ENCODE results near the gene ASTN1. TPM values are rescaled to one million over a fixed set of nuclear protein-coding genes. Genes with fewer than 3 reads are reported as not detected.
A peak's percentile ranks its signal among the peaks of the same experiment; 100 is the strongest.
"Not testable (repeated sequence)": the region's sequence is repeated elsewhere in the genome, so short reads cannot be mapped to it uniquely, and the experiment has no call there.

Gene ASTN1
- polyA plus RNA-seq, 1 donor, result 6.4 TPM

DNA sequence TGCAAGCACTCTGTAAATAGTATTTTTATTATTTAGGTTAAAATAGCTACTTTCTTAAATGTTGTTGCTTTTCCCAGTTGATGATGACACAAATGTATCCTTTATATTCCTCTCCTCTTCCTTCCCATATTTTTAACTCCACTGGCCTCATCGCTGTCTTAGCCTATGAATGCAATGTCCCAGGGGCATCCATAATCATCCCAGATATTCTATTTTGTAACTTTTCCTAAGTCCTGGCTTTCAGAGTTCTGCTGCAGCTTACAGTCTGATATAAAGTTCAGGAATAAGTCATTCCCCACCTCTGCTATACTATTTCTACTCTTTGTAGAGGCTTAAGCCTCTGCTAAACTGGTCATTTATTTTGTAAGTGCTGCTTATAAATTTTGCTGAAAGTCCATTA, 58.3 kb downstream of the ASTN1 start:
- peak; percentile 19 for DNase-seq

DNA sequence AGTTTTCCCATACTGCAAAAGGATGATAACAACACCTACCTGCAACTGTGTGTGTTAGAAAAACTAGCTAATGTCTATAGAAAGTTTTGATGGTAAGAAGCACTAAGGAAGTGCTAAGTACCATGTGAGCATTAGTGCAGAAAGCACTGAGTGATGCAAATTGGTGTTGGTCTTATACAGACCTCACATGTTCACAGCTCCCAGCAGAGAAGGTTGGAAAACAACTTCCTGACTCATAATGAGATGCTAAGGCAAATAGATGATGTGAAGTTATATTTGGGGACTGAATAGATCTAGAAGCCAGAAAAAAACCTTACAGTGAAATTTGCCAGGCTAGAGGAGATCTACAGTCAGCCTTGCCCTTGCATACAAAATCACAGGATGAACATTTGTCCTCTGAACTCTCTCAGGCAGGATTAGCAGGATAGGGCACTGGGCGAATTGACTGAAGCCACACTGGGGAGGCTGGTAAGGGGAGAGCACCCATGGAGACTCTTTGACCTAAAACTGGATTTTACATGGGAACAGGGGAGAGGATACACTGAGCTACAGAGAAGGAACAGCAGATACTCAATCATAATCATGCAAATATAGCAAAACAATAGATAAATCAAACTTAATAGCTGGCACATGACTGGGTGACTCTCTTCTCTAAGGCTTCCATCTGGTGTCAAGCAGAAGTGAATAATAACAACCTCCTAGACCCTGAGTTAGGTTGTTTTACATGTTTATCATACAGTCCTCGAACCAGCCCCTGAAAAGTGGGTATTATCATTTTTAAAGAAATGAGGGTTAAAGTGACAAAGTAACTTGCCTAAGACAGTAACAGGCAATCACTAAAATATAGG, 61.3 kb downstream of the ASTN1 start:
- DNase-seq, result no peak

DNA sequence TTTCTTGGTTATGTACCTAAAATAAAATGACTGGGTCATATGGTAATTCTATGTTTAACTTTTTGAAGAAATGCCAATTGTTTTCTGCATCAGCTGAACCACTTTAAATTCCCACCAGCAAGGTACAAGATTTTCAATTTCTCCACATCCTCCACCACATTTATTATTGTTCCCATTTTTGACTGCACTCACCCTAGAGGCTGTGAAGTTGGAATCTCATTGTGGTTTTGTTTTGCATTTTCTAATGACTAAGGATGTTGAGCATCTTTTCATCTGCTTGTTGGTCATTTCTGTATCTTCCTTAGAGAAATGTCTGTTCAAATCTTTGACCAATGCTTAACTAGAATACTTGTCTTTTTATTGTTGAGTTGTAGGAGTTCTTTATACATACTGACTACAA, 72.5 kb downstream of the ASTN1 start:
- no peak for DNase-seq

DNA sequence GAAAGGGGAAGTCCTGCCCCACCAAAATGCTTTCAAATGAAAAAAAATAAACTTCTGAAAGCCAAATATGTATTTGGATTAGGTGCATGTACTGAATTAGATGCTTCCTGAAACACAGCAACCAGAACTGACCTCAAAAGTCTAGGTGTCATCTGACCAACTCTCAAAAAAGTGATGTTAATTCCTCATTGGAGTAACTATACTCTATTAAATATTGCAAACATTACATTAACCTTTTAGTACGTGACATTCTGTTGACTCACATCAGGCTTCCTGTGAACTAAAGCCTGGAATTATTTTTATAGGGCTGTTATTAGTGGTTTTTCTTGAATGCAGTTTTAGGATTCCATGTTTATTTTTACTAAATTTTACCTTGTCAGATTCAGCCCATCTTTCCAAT, 73.5 kb downstream of the ASTN1 start:
- DNase-seq, result no peak

DNA sequence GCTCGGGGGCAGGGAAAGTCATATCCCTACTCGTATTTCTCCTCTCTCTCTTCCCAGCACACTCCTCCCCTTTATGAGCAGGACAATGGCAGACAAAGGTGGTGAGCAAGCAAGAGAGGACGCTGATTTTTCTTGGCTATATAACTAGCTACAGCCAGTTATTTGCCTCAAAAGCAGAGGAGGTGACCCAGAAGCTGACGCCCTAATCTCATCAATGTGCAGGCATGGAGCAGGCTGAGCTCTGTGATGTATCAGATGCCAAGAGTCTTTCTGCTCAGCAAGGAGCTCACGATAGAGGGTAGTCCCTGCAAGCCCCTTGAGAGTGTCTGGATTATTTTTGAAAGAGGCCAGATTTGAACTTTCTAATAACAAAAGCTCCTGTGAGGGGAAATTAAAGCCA, 75.5 kb downstream of the ASTN1 start:
- DNase-seq, result no peak

DNA sequence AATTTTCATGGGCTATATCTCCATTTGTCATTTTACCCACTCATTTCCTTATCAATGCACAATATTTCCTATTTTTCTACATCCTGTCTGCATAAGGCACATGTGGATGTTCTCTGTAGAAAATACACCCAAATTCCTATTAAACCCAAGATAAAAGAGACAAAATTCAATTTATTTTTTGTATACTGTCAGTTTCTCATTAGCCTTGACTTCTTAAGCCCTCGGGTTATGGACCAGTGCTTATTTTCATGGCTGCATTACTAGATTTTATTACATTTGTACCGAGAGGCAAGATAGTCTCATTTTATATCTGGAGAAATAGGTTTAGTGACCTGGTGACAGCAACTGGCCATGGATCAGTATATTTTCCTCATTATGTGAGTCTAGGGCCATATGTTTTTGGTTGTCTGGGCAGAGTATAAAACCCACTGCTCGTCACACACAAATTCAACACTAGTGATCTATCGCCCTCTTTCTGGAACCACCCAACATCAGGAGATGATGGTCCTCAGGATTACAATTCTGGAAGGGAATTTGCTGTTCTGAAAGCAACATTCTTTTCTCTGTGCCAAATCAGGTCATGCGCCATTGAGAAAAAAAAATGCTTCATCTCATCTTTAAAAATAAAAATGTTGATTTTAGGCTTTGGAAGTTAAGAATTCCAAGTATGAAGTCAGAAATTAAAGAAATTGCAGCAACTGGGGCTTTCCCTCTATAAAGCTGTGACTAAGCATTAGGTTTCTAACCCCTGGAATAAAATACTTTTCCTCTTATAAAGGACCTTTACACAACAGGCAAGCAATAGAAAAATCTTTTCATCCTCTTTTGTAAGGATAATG, 81.4 kb downstream of the ASTN1 start:
- DNase-seq, result no peak

DNA sequence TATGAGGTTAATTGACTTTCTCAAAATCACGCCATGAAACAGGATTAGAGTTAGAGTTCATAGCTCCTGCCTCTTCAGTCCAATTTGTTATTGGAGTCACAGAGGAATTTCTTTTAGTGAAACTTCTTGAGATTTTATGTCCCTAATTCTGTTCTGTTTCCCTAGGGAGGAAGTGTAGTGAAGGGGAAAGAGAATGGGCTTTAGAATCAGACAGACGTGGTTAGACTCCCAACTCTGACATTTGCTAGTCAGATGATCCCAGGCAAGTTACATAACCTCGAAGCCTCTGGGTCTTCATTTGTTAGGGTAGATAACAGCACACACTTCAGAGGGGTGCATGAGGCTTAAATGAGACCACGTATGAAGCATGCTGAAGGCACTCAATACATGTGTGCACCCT, 83.9 kb downstream of the ASTN1 start:
- DNase-seq, result no peak

DNA sequence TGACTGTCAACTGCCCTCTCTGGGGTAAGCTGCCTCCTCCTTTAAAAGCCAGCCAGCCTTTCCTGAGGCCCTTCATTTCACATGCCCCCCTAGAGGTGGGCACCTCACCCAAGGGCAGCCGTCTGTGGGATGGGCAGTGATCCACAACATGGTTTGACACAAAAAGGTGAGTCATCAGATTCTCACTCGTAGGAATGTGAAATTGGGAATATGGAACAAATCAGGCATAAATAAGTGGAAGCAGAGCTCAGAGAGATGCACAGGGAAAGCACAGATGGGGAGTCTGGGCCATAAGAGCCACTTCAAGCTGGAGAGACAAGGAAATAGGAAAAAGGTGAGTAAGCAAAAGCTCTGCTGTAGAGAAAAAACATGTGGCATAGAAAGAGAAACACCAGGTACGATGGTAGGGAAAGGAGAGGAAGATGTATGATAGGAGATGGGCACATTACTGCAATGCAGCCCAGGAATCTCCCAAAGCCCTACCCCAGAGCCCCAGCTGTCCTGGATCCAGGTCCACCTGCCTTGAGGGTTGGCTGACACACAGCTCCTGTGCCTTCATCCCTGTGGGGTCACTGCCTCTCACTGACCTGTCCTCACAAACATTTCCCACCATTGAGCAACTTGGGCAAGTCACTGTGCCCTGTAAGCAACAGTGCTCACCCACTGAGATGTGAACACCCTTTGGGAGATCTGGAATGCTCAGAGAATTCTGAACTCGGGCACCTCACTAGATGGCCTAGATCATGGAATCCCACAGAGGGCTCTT, 86.6 kb downstream of the ASTN1 start:
- no peak for DNase-seq

DNA sequence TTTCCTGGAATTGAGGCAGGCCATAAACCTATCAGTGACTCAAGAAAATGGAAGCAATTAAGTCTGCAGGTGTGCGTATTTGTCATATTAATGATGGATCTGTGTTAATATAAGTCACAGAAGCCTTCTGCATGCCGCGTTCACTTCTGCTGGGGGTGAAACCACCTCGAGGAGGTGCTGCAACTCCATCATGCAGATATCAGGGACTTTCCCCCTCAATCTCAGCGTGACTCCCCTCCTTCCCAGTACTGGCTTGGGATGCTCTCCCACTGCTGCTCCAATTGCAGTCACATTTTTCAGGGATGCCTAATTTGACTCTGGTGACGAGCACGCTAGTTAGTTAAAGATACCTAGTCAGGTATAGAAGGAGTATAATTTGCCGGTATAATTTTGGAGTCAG, 87.5 kb downstream of the ASTN1 start:
- DNase-seq, result no peak

DNA sequence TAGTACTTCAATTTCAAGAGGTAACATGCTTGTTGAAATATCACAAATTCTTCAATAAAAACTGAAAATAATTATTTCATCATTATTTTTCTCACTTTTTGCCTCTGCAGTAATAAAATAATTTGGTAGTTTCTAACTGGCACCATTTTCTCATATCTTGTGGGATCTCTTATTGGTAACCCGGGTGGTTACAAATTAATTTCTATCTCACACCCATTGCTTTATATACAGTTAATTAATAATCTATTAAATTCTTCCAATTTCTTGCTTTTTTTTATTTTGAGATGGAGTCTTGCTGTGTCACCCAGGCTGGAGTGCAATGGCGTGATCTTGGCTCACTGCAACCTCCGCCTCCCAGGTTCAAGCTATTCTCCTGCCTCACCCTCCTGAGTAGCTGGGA, 89.7 kb downstream of the ASTN1 start:
- DNase-seq, result not testable (repeated sequence)

DNA sequence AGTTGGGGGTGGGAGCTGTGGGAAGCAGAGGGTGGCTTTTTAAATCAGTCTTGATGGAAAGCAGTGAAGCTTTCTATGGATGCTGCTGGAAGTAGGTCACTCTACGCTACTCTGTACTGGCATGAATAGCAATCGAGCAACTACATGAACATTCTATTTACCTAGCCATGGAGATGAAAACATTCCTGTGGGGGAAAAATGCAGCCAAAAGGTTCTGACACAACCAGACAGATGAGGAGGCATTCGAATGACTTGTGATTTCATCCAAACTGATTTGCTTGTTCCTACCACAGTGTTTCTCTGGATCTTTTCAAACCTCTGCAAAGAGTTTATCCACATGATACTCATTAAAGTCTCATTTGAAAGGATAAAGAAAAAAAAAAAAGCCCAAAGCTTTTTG, 95.0 kb downstream of the ASTN1 start:
- DNase-seq, result peak; percentile 9

DNA sequence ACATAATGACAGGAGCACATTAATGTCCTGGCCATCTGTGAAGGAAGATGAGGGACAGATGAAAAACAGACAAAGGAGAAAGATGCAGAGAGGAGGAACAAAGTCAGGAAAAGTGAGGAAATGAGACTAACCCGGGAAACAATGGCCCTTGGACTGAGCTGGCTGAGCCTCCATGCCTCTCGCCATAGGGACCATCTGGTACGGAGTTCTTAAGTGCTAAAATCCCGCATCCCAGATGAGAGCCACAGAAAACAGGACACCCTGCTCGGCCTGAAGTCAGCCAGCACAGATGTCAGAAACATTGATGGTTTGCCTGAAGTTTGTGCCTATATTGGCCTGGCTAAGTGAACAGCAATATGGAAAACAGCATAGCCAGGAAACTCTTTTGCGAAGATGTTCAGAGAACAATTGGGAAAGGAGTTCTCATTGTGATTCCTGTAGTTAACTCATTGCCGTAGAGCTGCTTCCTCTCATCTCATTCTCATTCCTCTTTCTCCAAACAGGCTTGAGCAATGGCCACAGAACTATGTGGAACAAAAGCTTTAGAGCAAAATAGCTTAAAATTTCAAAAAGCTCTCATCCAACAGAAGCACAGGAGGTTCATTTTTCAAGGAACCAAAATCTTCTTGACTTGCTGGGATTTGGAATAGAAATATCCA, 96.6 kb downstream of the ASTN1 start:
- DNase-seq, result no peak

DNA sequence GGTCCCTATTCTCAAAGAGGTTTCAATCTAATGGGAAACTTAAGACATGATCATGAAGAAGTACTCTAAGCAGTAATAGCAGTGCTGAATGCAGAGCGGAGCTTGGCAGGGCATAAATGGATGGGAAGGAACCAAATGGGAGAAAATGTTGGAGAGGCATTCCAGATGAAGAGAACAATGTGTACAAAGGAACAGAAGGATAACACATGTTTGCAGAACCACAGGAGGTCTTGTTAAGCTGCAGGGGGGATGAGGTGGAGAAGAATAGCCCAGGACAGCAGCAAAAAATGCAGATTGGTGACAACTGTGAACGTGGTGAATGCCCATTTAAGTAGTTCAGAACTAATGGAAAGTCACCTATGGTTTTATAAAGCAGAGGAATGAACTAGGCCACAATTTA, 99.1 kb downstream of the ASTN1 start:
- no peak for DNase-seq

DNA sequence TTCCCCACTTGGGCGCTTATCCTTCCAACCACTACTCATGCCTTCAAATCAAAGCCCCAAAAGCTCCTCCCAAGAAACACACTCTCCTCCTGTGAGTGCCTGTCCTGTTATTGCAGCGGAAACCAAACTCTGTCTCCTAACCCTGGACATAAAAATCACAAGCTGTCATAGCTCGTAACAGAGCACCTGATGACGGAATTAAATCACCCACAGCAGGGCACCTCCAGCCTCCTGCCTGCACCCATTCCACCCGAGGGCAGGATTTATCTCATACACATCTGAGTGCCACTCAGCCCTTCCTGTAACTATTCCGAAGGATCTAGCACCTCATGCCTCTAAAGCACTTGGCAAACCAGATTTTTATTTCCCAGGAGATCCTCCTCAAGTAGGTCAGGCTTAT, 100.9 kb downstream of the ASTN1 start:
- DNase-seq, result no peak

DNA sequence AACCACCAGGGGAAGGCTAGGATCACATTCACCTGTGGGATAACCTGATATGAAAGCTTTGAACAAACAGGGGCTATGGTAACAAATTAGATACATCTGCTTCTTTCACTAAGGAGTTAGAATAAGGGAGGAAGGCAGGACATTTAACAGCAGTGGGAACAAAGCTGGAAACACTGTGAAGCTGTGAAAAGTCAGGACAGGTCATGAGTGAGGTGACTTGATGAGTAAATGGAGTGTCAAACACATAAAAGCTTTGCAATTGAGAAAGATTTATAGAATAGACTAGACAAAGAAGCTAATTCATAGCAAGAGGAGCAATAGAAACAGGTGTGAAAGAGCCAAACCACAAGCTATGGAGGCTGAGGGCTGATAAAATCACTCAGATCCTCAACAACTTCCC, 110.0 kb downstream of the ASTN1 start:
- DNase-seq, result no peak

DNA sequence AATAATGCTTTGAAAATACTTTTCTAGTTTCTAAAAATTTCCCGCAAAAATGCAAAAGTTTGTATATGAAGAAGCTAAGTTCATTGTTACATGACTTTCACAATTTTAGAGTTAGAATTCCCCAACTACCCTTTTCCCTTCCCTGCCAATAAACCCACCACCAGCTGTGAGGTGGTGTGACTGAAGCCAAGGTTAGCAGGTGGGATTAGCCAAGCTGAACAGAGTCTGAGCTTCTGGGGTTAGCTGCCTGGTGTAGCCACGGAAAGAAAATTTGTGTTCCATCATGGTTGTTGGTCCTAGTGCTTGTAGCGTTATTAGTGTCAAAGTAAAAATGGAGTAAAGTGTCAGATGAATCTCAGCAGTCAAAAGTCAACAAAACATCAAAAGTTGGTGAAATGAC, 110.9 kb downstream of the ASTN1 start:
- no peak for DNase-seq

DNA sequence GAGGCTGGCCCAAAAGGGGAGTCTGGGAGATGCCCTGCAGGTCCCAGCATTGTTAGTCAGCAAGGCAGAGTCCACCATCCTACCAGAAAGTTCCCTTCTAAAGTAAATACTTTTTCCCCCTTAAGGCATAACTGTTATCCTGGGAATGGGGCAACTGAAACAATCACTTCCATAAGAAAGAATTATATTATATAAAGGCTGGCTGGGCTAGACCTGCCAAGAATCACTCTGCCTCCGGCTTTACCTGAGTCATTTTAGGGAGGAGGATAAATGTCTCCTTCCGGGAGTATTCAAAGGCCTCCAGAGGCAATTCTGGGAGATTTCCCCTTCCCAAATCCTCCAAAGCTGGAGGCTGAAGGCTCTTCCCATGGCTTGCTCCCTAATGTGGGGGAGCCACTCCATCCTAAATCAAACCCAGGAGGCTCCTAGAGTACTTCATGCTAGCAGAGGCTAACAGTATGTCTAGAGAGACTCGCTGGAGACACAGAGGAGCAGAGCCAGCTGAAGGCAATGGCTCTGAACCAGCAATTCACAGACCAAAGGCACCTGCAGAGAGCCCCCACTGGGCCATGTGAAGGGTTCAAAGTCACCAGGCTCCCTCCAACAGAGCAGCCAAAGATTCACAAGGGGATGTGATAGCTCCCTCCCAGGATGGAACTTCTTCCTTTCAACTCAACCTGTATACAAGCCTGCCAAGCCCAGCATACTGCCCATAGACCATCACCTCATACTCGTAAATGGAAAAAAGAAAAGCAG, 116.0 kb downstream of the ASTN1 start:
- DNase-seq, result no peak

DNA sequence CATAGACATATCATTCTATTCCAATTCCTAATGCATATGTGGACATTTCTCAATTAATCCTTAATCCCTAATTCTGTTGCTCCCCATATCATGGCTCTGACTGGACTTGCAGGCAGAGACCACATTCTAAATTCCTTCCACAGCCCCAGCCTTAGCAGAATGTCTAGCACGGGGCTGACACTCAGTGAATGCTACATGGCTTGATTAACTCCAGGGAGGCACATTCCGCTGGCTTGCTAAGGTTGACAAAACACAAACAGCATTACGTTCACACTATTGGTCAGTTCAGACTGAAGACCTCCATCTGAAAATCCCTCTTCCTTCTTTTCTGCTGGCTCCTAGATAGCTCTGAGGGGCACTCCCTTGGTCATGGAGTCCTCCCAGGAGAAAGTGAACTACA, 119.4 kb downstream of the ASTN1 start:
- DNase-seq, result no peak

DNA sequence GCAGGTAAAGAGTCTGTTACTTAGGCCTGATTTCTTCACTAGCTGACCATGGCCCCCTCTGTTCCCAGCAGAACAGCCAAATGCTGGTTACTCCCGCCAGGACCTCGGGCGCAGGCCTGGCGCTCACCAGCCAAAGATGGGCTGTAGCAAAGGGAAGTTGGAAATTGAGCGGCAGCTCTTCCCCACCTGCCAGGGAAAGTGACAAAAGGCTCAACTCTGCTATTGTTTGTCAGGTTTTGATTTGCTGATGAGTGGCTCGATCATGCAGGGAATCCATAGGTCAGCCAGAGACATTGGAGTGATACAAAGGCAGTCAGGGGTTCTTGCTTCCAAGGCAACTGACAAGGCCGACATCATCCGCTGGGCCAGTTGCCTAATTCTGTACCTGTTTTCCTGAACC, 120.1 kb downstream of the ASTN1 start:
- no peak for DNase-seq

DNA sequence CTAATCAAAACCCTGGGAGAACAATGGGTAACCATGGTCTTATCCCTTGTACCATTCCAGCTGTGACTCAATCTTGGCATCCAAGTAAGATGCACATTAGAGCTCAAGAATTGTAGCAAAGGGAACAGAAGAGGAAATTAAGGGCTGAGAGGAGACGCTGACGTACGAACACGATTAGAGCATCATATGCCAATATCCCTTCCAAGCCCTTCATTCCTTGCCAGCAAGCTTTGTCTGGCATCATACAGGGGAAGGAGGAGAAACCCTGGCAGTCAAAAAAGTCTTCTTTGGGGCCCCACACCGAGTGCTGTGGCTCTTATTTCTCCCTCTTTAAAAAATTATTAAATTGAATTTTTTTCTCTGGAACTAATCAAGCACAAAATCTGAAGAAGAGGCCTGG, 120.9 kb downstream of the ASTN1 start:
- DNase-seq, result no peak

DNA sequence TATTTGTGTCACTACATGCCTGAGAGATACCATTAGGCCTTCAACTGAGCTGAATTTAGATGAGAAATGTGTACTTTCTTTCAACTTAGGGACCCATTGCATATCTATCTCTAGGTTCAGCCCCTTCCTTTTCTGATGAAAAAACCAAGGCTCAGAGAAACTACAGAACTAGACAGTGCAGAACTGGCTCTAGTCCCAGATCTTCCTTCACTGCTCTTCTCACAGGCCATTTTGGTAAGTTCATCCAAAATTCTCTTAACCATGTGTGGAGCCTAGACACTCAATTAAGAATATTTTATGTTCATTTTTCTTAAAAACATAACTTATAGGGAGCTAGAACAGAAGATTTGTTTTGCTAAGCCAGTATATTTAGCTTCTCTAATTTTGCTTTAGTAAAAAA, 128.9 kb downstream of the ASTN1 start:
- no peak for DNase-seq

DNA sequence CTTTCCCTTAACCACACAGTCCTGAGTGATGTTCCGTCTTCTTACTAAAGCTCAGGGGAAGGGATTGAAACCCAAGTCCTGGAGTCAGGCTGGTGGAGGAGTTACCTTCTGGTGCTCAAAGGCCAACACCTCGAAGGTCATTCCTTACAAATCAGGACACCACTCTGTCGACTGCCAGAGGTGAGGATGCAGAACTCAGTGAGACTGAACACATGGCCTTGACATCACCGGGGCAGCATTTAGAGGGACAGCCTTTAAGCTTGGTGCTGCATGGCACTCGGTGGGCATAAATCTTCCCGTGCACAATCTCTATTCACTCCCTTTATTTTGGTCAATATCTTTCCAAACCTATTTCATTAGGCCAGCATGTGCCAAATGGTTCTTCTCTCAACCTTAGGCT, 130.9 kb downstream of the ASTN1 start:
- no peak for DNase-seq
